Measurements from ENCODE around the gene NT5C.

NT5C gene

DNA sequence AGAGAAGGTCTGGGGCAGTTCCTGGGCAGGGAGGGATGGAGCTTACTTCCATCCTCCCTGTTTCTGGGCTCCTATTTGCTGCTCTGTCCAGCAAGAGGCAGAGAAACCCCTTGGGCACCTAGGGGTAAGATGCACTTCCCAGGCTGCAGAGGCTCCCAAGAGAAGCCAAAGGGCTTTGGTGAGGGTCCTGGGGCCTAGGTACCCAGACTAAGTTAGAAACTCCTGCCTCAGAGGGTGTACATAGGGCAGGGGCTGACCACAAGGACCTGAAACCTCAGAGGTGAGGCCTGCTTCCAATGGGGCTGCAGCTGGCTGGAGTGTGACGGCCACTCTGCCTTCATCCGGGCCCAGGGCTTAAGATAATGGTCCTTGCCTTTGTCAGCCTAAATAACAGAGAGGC, 23.3 kb downstream of the NT5C start:
- Histone ChIP-seq H3K4me1 (ENCODE audit: insufficient read depth, poor library complexity, severe bottlenecking) (no peaks in the 10 kb centered on the region), H3K9me3 (ENCODE audit: severe bottlenecking) (no peaks in the 10 kb centered on the region), H3K36me3 (ENCODE audit: low read depth) (peaks cover 4% of the 10 kb centered on the region), H3K27me3 (ENCODE audit: insufficient read depth, poor library complexity, severe bottlenecking) (no peaks in the 10 kb centered on the region), H3K4me3 (ENCODE audit: severe bottlenecking) (no peak overlapping the region), H3K27ac (ENCODE audit: poor library complexity, severe bottlenecking) (no peak overlapping the region)
- no peak for DNase-seq (ENCODE audit: low spot score)
- ATAC-seq (ENCODE audit: low read depth) = no peak
- TF ChIP-seq, protein P1, sequence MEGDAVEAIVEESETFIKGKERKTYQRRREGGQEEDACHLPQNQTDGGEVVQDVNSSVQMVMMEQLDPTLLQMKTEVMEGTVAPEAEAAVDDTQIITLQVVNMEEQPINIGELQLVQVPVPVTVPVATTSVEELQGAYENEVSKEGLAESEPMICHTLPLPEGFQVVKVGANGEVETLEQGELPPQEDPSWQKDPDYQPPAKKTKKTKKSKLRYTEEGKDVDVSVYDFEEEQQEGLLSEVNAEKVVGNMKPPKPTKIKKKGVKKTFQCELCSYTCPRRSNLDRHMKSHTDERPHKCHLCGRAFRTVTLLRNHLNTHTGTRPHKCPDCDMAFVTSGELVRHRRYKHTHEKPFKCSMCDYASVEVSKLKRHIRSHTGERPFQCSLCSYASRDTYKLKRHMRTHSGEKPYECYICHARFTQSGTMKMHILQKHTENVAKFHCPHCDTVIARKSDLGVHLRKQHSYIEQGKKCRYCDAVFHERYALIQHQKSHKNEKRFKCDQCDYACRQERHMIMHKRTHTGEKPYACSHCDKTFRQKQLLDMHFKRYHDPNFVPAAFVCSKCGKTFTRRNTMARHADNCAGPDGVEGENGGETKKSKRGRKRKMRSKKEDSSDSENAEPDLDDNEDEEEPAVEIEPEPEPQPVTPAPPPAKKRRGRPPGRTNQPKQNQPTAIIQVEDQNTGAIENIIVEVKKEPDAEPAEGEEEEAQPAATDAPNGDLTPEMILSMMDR (IDR thresholded peaks at IDR 0.05; ENCODE audit: poor library complexity, severe bottlenecking) = no peak

DNA sequence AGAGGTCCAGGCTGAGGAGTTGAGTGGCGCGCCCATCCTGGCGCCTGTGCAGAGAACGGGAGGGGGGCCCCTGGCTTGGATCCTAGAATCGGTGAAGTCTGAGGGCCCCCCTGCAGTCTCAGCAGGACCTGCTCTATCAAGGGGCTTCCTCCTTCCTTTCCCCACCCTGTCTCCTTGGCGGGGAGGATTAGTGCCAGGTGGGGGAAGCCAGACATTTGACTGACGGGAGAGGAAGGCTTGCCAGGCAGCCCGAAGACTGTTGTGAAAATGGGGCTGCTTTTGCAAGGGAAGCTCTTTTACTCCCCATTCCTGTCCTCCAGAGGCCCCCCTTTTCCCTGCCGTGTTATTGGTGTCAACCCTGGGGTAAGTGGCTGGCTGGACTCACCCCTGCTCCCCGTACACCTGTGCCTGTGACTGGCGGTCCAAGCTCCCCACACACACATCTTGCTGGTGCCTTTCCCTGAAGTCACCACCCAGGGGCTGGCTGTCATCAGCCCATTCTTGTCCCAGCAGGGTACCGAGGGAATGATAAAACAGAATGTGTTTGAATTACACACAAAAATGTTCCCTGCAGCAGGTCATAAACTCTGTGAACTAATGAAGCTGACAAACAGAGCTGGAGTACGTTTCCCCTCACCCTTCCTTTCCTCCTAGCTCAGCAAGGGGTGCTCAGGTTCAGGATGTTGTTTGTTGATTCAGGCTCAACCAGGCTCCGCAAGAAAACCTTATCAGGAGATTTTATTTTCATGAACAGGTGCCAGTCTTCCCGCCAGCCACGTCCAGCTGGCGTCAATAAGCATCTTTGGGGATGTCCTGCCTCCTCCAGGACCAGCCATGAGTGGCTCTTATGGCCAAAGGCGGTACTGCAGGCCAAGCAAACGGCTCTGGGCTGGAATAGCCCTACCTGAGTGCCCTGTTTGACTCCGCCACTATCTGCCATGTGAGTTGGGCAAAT, 26.1 kb downstream of the NT5C start:
- DNase-seq (ENCODE audit: low spot score) (no peak), ATAC-seq (ENCODE audit: low read depth) (peak; percentile 75)
- Histone ChIP-seq H3K36me3 (ENCODE audit: low read depth) (peaks cover 4% of the 10 kb centered on the region), H3K9me3 (ENCODE audit: severe bottlenecking) (no peaks in the 10 kb centered on the region), H3K4me3 (ENCODE audit: severe bottlenecking) (no peak overlapping the region), H3K27me3 (ENCODE audit: insufficient read depth, poor library complexity, severe bottlenecking) (no peaks in the 10 kb centered on the region), H3K4me1 (ENCODE audit: insufficient read depth, poor library complexity, severe bottlenecking) (no peaks in the 10 kb centered on the region), H3K27ac (ENCODE audit: poor library complexity, severe bottlenecking) (no peak overlapping the region)
- TF ChIP-seq, protein P1 (IDR thresholded peaks at IDR 0.05; ENCODE audit: poor library complexity, severe bottlenecking) = peak; percentile 73

DNA sequence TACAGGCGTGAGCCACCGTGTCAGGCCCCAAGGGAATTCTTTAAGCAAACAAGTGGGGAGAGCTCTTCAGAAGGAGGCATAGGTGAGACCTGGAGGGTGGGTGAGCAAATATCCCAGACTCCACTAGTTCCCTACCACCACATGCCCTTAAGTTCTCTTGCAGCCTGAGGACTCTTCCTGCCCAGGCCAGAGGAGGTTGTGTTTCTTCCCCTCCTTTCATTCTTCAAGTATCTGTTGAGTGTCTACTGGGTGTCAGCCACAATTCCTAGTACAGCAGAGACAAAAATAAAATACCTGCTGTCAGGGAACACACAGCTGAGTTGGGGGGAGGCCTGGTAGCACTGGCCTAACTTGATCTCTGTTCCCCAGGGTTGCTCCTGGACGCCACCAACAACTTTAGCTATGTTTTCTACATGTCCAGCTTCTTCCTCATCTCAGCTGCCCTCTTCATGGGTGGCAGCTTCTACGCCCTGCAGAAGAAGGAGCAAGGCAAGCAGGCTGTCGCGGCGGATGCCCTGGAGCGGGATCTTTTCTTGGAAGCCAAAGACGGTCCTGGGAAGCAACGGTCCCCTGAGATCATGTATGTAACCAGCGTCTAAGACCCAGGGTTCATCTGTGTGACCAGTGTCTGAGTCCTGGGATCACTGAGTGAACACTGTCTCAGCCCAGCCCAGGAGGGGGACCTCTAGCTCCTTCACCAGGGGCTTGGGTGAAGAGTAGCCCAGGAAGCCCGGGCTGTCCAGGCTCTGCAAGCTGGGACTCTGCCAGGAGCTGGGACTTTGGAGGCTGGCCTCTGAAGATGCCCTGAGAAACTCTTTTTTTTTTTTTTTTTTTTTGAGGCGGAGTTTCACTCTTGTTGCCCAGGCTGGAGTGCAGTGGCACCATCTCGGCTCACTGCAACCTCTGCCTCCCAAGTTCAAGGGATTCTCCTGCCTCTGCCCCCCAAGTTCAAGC, 27.7 kb downstream of the NT5C start:
- H3K4me3 ChIP-seq (ENCODE audit: severe bottlenecking) = no peak overlapping the region
- ATAC-seq (ENCODE audit: low read depth) (no peak), DNase-seq (ENCODE audit: low spot score) (no peak)
- H3K36me3 ChIP-seq (ENCODE audit: low read depth) = peaks cover 13% of the 10 kb centered on the region
- no peaks in the 10 kb centered on the region for H3K9me3 ChIP-seq (ENCODE audit: severe bottlenecking)
- H3K27ac ChIP-seq (ENCODE audit: poor library complexity, severe bottlenecking) = no peak overlapping the region
- no peaks in the 10 kb centered on the region for H3K27me3 ChIP-seq (ENCODE audit: insufficient read depth, poor library complexity, severe bottlenecking)
- no peaks in the 10 kb centered on the region for H3K4me1 ChIP-seq (ENCODE audit: insufficient read depth, poor library complexity, severe bottlenecking)
- TF ChIP-seq, protein P1 (IDR thresholded peaks at IDR 0.05; ENCODE audit: poor library complexity, severe bottlenecking) = no peak

DNA sequence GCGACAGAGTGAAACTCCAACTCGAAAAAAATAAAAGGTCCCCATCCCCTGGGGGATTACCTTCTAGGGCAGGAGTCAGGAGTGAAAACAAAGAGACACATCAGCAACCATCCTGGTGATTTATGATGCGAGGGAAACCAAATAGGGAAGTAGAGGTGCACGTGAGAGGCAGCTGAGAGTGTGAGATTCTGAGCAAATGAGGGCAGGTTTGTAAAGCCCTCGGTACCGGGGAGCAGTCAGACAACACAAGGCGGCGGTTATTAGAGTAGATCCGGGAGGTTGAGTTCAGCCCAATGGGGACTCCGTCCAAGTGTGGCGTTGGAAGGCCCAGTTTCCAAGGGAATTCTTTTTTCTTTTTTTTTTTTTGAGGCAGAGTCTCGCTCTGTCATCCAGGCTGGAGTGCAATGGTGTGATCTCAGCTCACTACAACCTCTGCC, 29.1 kb downstream of the NT5C start:
- Histone ChIP-seq H3K36me3 (ENCODE audit: low read depth) (peaks cover 17% of the 10 kb centered on the region), H3K4me1 (ENCODE audit: insufficient read depth, poor library complexity, severe bottlenecking) (no peaks in the 10 kb centered on the region), H3K4me3 (ENCODE audit: severe bottlenecking) (no peak overlapping the region), H3K9me3 (ENCODE audit: severe bottlenecking) (no peaks in the 10 kb centered on the region), H3K27me3 (ENCODE audit: insufficient read depth, poor library complexity, severe bottlenecking) (no peaks in the 10 kb centered on the region), H3K27ac (ENCODE audit: poor library complexity, severe bottlenecking) (no peak overlapping the region)
- DNase-seq (ENCODE audit: low spot score) (no peak), ATAC-seq (ENCODE audit: low read depth) (no peak)
- TF ChIP-seq, protein P1 (IDR thresholded peaks at IDR 0.05; ENCODE audit: poor library complexity, severe bottlenecking) = no peak
